ENCODE data around the gene RAB39B.

The RAB39B gene

GRCh38 chrX:155215443-155216178, 48.7 kb downstream of the RAB39B start:
- DNase-seq = no peak

GRCh38 chrX:155213731-155214130, 50.6 kb downstream of the RAB39B start:
- no peak for DNase-seq

DNA sequence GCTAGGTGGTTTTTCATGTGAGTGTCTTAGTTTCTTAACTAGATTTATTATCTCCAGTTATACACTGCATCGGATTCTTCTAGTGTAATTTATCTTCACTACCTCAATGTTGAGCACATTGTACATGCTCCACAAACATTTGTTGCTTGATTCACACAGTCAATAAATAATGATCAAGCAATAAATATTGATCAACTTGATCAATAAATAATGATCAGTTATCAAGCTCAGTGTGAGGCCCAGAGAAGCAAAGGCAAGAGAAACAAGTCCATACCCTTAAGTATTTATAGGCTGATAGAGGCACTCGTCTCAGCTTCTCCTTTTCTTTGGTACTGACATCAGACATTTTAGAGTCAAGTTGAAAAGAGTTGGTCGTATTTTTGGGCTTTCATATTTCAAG, 53.1 kb downstream of the RAB39B start:
- no peak for DNase-seq

All from GOT3 (cell line).